GM12874 (cell line): ENCODE measurements around the gene DRD4.

Experiments
- TF ChIP-seq, protein P1 (sequence below): IDR thresholded peaks from 2 replicates; pipeline ENCODE4 v1.5.1; 2011; ENCODE audit warnings: low read depth, mild to moderate bottlenecking, control low read depth, low read length, moderate library complexity; ENCODE audit not compliant: insufficient read depth

Gene DRD4

GRCh38 chr11:641806-642370, 4.8 kb downstream of the DRD4 start:
- TF ChIP-seq, protein P1, sequence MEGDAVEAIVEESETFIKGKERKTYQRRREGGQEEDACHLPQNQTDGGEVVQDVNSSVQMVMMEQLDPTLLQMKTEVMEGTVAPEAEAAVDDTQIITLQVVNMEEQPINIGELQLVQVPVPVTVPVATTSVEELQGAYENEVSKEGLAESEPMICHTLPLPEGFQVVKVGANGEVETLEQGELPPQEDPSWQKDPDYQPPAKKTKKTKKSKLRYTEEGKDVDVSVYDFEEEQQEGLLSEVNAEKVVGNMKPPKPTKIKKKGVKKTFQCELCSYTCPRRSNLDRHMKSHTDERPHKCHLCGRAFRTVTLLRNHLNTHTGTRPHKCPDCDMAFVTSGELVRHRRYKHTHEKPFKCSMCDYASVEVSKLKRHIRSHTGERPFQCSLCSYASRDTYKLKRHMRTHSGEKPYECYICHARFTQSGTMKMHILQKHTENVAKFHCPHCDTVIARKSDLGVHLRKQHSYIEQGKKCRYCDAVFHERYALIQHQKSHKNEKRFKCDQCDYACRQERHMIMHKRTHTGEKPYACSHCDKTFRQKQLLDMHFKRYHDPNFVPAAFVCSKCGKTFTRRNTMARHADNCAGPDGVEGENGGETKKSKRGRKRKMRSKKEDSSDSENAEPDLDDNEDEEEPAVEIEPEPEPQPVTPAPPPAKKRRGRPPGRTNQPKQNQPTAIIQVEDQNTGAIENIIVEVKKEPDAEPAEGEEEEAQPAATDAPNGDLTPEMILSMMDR: no peak

DNA sequence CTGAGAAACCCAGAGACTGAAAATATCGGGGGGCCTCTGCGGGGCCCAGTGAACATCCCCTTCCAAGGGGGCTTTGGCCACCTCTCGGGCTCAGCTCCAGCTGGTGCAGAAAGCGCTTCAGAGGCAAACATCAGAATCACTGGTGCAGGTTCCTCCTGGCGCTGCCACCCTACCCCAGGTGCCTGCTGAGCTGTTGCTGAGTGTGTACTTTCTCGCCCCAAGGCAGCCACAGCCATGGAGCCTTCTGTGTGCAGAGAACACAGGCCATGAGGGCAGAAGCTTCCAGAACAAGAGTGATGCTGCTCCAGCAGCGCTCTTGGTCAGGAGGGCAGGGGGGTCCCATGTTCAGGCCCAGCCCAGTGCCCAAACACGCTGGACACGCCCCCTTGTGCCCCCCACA, 6.3 kb downstream of the DRD4 start:
- TF ChIP-seq, protein P1: no peak

GRCh38 chr11:643849-644738, 7.0 kb downstream of the DRD4 start:
- TF ChIP-seq, protein P1: no peak

DNA sequence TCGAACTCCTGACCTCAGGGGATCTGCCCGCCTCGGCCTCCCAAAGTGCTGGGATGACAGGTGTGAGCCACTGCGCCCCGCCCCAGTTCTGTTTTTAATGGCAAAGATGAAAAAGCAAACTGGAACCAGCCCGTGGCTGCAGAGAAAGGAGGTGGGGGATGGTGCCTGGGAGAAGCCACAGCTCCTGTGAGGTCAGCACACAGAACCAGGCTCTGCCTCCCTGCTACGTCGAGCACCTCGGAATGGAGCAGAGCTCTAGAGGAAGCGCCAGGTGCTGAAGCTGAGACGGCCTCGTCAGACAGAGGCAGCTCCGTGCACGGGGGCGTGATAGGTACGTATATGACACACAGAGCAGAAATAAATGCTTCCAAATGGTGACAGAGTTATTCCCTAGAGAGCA, 8.5 kb downstream of the DRD4 start:
- TF ChIP-seq, protein P1: no peak

GRCh38 chr11:646214-646613, 9.1 kb downstream of the DRD4 start:
- TF ChIP-seq, protein P1: no peak

DNA sequence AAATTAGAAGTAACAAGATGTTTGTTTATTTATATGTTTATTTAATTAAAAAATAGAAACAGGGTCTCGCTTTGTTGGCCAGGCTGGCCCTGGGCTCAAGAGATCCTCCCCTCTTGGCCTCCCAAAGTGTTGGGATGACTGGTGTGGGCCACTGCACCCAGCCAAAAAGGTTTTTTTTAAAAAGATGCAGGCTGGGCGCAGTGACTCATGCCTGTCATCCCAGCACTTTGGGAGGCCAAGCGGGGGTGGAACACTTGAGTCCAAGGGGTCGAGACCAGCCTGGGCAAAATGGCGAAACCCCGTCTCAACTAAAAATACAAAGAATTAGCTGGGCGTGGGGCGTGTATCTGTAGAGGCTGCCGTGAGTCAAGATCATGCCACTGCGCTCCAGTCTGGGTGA, 13.4 kb downstream of the DRD4 start:
- TF ChIP-seq, protein P1: no peak

DNA sequence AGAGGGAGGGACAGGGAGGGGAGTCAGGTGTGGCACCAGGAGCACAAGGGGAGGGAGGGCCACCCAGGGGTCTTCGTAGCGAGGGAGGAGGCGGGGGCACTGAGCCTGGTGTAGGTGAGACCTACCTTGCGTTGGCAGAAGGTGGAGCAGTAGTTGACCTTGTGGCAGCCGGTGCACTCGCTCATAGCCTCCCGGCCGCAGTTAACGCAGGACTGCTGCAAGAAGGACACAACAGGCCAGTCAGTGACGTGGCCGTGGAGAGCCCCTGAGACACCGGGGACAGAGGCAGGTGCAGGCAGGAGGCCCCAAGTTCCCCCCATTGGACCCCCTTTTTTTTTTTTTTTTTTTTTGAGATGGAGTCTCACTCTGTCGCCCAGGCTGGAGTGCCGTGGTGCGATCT, 16.8 kb downstream of the DRD4 start:
- TF ChIP-seq, protein P1: no peak
